ENCODE data around the gene PI3.

- TF ChIP-seq CTCF (IDR thresholded peaks at IDR 0.05; ENCODE audit: low read depth, low read length) (no peak), EZH2phosphoT487 (IDR thresholded peaks at IDR 0.05; ENCODE audit: low read depth) (no peak)
Measured at GRCh38 chr20:45149062-45149461, 25.6 kb upstream of the PI3 start.

All from OCI-LY3 (cell line).